Amniotic stem cell (primary cell): ENCODE measurements around the gene MYADM.
"Not testable (repeated sequence)": the region's sequence is repeated elsewhere in the genome, so short reads cannot be mapped to it uniquely, and the experiment has no call there.

Experiments used
- DNase-seq: peaks from one replicate; lab custom pipeline; 2025; lab: John Stamatoyannopoulos, UW

Gene MYADM

DNA sequence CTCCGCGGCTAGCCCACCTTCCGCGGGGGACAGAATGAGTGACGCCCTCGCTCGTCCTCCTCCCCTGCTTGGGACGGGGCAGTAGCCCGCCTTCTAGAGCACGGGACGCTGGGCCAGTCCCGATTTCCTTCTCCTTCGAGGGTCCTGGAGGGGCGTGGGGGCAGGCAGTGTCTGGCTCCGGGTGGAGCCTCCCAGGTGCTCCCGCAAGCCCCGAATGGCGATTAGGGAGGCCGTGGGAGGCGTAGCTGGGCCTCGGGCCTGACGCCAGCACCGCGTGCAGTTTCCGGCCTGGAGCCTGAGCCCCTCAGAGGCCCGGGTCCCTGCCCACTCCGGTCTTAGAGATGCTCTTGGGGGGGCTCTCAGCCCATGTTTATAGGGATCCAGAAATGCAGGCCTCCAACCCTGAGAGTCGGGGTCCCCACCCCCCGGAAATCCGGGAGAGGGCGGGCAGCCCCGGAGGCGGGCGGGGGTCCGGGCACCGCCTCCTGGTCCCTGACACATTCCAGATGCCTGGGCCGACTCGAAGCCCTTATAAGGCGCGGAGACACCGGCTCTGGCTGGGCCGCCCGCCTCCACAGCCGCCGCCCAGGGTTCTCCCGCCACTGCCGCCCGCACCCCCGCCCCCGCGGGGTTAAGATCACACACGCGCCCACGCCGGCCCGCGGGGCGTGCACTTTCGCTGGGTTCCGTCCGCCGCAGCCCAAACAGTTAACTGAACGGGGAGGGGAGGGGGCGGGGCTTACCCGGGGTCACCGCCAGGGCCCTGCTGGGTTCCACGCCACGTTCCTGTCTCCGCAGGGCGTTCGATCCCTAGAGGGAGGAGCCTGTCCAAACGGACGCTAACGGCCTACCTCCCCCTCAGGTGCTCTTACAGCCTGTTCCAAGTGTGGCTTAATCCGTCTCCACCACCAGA, 1.5 kb downstream of the MYADM start:
- peak; percentile 83 for DNase-seq

DNA sequence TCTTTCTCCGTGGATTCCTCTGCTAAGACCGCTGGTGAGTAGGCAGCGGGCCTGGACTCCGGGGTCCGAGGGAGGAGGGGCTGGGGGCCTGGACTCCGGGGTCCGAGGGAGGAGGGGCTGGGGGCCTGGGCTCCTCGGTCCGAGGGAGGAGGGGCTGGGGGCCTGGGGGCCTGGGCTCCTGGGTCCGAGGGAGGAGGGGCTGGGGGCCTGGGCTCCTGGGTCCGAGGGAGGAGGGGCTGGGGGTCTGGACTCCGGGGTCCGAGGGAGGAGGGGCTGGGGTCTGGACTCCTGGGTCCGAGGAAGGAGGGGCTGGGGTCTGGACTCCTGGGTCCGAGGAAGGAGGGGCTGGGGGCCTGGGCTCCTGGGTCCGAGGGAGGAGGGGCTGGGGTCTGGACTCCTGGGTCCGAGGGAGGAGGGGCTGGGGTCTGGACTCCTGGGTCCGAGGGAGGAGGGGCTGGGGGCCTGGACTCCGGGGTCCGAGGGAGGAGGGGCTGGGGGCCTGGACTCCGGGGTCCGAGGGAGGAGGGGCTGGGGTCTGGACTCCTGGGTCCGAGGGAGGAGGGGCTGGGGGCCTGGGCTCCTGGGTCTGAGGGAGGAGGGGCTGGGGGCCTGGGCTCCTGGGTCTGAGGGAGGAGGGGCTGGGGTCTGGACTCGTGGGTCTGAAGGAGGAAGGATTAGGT, 2.3 kb downstream of the MYADM start:
- not testable (repeated sequence) for DNase-seq

DNA sequence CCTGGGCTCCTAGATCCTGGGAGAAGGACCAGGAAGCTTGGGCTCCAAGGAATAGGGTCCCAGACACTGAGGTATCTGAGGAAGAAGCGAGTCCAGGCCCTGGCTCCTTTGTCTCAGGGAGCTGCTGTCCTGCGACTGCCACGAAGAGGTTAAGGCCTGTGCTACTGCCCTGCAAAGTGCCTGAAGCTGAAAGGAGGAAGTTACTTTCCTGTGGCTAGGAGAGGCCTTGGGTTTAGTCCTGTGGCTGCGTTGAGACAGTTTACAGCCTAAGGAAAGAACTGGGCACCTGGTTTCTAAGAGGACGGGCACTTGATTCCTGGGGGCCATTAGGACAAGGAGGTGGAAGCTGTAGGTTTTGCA, 2.8 kb downstream of the MYADM start:
- DNase-seq = no peak

DNA sequence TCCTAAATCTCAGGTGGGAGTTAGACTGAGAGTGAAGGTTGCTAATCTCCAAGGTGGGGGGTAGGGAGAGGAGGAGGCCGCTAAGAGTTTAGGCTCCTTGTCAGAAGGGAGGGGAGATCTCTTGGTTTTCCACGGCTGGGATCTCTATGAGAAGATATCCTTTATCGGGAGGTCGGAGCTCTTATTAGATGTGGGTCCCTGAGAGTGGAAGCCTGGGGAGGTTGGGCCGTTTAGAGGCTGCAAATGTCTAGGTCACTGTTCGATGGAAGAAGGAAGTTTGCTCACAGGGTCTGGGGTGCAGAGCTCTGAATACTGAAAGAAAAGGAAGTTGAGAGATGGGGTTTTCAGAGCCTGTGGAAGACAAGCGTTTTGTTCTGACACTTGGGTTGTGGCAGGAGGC, 3.8 kb downstream of the MYADM start:
- no peak for DNase-seq

DNA sequence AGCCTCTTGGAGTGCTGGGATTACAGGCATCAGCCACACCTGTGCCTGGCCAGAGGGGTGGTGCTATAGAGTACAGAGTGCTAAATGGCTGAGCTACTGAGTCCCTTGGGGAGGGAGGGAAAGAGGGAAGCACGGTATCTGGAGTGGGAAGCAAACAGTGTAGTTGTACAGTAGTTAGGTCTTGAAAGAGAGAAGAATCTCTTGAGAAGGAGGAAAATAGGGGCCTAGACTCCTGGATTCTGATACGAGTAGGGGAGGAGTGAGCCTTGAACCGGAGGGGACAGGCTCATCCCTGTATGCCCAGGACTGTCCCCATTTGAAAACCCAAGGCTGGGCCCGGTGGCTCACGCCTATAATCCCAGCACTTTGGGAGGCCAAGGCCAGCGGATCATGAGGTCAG, 5.1 kb downstream of the MYADM start:
- DNase-seq = no peak

DNA sequence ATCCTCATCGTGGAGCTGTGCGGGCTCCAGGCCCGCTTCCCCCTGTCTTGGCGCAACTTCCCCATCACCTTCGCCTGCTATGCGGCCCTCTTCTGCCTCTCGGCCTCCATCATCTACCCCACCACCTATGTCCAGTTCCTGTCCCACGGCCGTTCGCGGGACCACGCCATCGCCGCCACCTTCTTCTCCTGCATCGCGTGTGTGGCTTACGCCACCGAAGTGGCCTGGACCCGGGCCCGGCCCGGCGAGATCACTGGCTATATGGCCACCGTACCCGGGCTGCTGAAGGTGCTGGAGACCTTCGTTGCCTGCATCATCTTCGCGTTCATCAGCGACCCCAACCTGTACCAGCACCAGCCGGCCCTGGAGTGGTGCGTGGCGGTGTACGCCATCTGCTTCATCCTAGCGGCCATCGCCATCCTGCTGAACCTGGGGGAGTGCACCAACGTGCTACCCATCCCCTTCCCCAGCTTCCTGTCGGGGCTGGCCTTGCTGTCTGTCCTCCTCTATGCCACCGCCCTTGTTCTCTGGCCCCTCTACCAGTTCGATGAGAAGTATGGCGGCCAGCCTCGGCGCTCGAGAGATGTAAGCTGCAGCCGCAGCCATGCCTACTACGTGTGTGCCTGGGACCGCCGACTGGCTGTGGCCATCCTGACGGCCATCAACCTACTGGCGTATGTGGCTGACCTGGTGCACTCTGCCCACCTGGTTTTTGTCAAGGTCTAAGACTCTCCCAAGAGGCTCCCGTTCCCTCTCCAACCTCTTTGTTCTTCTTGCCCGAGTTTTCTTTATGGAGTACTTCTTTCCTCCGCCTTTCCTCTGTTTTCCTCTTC, 6.3 kb downstream of the MYADM start:
- no peak for DNase-seq

DNA sequence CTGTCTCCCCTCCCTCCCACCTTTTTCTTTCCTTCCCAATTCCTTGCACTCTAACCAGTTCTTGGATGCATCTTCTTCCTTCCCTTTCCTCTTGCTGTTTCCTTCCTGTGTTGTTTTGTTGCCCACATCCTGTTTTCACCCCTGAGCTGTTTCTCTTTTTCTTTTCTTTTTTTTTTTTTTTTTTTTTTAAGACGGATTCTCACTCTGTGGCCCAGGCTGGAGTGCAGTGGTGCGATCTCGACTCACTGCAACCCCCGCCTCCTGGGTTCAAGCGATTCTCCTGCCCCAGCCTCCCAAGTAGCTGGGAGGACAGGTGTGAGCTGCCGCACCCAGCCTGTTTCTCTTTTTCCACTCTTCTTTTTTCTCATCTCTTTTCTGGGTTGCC, 6.9 kb downstream of the MYADM start:
- DNase-seq = no peak

DNA sequence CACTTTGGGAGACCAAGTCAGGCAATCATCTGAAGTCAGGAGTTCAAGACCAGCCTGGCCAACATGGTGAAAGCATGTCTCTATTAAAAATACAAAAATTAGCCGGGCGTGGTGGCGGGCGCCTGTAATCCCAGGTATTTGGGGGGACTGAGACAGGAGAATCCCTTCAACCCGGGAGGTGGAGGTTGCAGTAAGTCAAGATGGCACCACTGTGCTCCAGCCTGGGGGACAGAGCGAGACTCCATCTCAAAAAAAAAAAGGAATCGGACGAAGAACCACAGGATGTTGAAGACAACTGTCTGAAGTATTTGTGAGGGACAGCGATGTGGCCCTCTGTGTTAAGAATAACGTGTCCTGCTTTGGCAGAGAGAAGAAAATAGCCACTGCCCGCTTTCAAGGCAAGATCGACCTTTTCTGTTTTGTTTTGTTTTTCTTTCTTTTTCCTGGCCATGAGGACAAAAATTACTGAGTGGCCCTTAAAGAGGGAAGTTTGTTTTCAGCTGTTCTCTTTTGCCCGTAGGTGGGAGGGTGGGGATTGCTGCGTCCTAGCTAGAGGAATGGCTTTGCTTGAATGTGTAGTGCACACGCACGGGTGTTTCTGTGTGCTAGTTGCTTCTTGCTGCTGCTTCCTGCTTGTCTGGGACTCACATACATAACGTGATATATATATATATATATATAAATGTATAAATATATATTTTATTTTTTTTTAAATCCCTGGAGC, 8.1 kb downstream of the MYADM start:
- DNase-seq = no peak

DNA sequence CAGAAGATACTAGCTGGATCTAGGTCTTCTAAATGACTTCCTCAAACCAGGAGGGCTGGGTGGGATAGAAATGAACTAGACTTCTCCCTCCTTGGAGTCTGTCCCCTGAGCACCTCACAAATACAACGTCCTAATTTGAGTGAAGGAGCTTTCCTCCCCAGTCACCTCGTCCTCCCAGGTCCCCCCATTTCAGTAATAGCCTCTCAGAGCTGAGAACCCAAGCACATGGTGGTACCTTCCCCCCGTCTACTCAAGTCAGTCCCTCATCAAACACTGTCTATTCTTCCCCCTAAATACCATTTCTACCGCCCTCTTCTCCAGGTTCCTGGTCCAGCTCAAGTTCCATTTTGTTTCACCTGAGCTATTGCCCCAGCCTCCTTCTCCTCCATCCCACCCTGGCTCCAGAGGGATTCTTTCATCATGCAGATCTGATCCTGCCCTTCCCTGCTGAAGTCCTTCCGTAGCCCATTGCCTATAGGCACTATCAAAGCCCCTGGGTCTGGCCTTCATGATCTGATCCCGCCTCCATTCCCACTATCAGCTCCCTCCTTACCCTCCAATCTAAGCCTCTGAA, 9.1 kb downstream of the MYADM start:
- no peak for DNase-seq

DNA sequence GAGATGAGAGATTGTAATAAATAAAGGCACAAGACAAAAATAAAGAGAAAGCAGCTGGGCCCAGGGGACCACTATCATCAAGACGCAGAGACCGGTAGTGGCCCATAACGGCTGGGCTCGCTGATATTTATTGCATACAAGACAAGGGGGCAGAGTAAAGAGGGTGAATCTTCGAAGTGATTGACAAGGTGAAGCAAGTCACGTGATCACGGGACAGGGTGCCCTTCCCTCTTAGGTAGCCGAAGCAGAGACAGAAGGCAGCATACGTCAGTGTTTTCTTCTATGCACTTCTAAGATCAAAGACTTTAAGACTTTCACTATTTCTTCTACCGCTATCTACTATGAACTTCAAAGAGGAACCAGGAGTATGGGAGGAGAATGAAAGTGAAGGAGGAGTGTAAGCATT, 9.7 kb downstream of the MYADM start:
- no peak for DNase-seq

DNA sequence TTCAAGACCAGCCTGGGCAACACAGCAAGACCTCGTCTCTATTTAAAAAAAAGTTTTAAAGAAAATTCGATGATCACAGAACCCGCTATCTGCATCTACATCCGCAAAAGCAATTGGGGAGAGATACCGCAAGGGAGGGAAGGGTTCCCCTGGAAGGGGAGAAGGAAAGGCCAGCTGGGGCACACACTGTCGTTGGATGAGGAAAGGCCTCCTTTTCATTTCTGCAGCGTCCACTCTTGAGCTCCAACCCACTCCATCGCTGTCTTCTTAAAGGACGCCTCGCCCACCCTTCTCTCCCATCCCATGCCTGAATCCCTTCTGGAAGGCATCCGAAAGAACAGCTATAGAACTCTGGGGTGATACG, 11.1 kb downstream of the MYADM start:
- DNase-seq = no peak

DNA sequence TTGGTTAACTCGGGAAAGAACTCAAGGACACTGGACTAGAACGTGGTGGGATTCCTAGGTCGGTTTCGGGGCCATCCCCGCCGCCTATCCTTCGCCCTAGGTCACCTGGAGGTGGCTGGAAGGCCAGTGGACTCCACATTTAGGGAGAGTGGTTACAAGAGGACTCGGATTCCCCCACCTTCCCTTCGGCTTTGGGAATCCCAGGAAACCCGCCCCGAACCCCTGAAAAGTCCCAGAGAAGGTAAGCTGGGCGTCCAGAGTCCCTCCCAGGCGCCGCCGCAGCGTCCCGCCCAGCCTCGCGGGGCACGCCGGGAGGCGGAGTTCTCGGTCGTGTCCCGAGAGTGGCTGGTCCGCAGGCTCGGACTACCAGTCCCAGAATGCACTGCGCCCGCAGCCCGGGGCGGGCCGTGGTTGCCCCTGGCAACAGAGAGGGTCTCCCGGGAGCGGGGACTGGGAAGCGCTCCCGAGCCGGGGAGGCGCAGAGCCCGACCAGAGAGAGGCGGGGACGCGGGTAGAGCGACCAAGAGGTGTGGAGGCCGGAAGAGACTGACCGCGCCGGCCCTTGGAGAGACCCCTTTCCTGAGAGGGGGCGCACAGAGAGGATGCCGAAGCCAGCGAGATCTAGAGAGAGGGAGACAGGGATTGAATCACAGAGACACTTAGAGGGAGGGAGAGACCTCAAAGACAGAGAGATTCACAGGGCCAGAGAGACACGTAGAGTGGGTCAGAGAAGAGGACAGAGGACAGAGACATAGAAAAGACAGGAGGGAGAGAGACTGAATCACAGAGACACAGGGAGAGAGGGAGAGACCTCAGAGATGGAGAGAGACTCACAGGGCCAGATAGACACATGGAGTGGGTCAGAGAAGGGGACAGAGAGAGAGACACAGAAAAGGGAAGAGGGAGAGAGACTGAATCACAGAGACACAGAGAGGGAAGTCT, 11.7 kb downstream of the MYADM start:
- DNase-seq = peak; percentile 71

DNA sequence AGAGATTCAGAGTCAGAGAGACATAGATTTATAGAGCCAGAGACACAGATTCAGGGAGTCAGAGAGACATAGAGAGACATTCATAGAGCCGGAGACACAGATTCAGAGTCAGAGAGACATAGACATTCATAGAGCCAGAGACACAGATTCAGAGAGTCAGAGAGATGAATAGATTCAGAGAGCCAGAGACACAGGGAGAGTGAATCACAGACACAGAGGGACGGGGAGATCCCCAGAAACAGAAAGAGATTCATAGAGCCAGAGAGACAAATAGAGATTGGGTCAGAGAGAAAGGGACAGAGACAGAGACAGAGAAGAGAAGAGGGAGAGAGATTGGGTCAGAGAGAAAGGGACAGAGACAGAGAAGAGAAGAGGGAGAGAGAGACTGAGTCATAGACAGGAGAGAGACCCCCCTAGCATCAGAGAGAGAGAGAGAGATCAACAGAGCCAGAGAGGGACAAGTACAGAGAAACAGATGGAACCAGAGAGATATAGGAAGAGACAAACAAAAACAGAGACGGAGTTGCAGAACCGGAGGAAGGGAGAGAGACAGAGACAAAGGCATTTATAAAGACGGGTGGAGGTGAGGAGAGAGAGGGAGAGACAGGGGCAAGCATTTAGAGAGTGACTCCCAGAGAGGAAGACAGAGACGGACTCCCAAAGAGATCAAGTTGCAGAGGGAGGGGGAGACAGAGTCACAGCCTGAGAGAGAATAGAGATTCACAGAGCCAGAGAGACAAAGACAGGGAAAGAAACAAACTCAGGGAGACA, 13.2 kb downstream of the MYADM start:
- DNase-seq = no peak

DNA sequence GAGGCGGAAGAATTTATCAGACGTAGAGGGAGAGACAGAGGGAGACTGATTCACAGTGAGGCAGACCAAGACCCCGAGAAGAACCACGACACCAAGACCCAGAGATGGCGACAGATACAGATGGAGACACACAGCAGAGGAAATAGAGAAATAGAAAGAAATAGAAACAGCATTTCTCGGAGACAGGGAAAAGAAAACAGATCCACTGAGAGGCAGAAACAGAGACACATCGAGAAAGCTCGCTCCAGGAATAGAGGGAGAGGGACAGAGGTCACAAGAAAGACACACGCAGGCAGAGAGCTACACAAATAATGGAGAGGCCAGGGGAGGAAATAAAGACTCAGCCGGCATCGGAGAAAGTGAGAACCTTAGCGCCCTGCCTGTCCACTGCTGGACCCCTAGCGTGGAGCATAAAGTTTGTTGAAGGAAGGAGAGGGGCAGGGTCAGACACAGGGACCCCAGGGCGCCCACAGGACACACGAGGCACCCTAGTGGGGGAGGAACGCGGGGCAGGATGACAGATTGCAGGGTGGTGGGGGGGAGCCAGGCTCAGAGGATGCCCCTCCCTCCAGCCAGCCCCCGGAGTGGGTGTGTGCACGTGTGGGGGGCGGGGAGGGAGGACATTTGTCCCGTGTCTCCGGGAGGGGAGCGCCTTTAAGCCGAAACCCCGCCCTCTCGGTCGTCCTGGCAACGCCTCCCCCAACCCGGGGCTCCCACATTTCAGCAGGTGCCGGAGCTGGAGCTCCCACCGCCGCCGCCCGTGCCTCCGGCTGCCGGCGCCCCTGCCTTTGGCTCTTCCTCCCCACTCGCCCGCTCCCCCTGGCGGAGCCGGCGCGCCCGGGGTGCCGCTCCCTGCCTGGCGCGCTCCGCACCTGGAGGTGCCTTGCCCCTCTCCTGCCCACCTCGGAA, 14.1 kb downstream of the MYADM start, which contains the start of gene PRKCG:
Gene PRKCG, plus strand, starts transcription at position 716 of the 909 bp plus-strand sequence. CDS start 298 bp downstream, outside the sequence.
- DNase-seq = no peak

DNA sequence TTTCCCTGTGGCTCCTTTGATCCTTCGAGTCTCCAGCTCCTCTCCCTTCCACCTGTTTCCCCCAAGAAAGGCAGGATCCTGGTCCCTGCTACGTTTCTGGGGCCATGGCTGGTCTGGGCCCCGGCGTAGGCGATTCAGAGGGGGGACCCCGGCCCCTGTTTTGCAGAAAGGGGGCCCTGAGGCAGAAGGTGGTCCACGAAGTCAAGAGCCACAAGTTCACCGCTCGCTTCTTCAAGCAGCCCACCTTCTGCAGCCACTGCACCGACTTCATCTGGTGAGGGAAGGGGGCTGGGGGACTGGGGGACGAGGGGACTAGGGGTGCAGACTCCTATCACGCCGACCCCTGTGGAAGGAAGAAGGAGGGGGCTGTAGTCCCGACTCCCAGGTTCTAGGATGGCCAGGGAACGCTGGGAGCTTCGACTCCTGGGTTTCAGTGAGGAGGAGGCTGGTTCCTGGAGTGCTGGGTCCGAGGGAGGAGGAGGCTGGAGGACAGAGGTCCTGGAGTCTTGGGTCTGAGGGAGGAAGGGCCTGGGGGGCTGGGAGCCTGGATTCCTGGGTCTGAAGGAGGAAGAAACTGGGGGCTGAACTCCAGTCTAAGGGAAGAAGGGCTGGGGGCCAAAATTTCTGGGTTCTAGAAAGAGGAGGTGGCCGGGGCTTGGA, 14.8 kb downstream of the MYADM start:
- no peak for DNase-seq

DNA sequence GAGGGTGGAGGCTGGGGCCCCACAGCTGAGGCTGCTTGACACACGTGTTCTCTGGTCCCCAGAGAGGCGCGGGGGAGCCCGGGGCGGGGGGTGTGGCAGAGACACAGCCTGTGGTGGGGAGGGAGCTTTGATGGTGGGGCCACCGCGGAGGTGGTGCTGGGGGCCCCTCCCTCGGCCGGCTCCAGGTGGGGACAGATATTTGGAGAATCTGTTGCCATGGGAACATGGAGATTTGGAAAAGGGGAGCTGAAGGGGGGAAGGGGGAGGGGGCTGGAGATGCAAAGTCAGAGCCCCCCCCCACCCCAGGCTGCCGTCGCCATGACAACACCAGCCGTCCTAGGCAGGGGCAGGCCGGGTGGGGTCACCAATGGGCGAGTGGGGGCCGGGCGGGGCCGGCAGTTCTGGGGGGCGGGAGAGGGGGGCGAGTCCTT, 15.6 kb downstream of the MYADM start:
- DNase-seq = no peak

DNA sequence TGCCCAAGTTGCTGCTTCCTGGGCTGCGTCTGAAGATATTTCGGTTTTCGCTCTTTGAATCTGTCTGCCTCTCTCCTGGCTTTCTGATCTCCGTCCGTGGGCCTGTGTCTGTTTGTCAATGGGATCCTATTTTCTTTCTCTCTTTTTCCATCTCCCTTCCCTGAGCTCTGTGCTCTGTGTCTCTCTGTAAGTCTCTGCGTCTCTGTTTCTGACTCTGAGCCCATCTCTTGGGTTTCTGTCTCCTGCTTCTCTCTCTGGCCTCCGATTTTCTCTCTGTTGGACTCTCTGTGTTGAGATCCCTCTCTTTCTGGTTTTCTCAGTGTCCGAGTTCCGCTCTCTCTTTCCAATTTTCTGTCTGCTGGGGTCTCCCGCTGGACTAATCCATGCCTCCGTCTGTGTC, 16.1 kb downstream of the MYADM start:
- no peak for DNase-seq

DNA sequence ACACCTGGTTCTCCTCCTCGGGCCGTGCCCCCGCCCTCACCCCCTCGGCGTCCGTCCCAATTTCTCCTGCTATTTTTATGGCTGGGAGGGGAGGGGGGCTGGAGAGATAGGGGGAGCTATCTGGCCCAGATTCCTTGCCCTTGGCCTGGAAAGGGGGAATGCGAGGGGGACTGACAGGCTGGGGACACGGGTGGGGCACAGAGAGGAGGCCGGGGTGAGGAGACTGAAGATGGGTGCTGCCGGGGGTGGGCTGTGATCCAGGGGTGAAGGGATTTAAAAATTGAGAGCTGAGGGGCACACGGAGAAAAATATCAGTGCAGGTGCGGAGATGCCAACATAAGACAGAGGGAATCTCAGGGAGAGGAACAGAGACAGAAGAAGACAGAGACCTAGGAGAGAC, 16.6 kb downstream of the MYADM start:
- no peak for DNase-seq
